HCT116 (cell line): ENCODE data around the gene CHRNB4. TPM values are rescaled to one million over a fixed set of nuclear protein-coding genes. Genes with fewer than 3 reads are reported as not detected.

Source experiments
- ATAC-seq: fragments of 200-7000 bp; cut with Tn5 transposase; 2 replicates; pipeline ENCODE4 v1.9.1; 2020; ENCODE audit warnings: mild to moderate bottlenecking, moderate library complexity
- BruUV-seq: library from RNA; stranded (reverse); fragments of 400-500 nt; replicated peaks from 2 replicates; lab custom pipeline; 2021; lab: Mats Ljungman, UMichigan
- CTCF ChIA-PET: fragments of 300-600 bp; sonication (Branson Sonifier 250); formaldehyde crosslinking; loops from one replicate; lab custom pipeline; 2021; ENCODE audit warnings: antibody characterized with exemption; lab: Charles Lee
- POLR2A ChIA-PET: fragments of 300-600, 350-600 bp; sonication (Branson Sonifier 250); formaldehyde crosslinking; loops from one replicate; lab custom pipeline; 2021; ENCODE audit warnings: antibody characterized with exemption; lab: Charles Lee
- RAD21 ChIA-PET, 2 experiments: fragments of 300-600 bp; sonication (Branson Sonifier 250); formaldehyde crosslinking; loops; one replicate each; lab custom pipeline; 2023; ENCODE audit warnings: low total read pairs in 2 of 2; ENCODE audit not compliant: uncharacterized antibody in 2 of 2, unreplicated experiment in 2 of 2, low non-redundant PET in 1 of 2; lab: Charles Lee
- DNase-seq: peaks from one replicate; pipeline ENCODE4 v3.0.0-alpha.2; 2010; ENCODE audit warnings: low read depth, low spot score
- H2AFZ ChIP-seq: fragments of 200-600 bp; shearing (Covaris generic), sonication (generic); 2 replicates; pipeline ENCODE4 v1.6.1; 2017; ENCODE audit warnings: low read depth, mixed run types, mixed read lengths, antibody characterized with exemption, low read length; ENCODE audit not compliant: poor library complexity, severe bottlenecking
- H3K27ac ChIP-seq: 2 replicates; pipeline ENCODE4 v1.5.1; 2012; ENCODE audit warnings: low read depth, low read length
- H3K27me3 ChIP-seq: fragments of 200-600 bp; sonication (generic); 2 replicates; pipeline ENCODE4 v1.6.1; 2016; ENCODE audit warnings: mixed run types, low read length, mixed read lengths; ENCODE audit not compliant: insufficient read depth
- H3K36me3 ChIP-seq, 2 experiments: fragments of 200-500 bp in 1 of 2; fragments of 200-600 bp in 1 of 2; sonication (Bioruptor generic) in 1 of 2; sonication (generic) in 1 of 2; 2 replicates each; pipeline versions ENCODE4 v1.5.1 to v1.6.1; 2014 to 2016; ENCODE audit warnings: low read length in 2 of 2, inconsistent platforms in 1 of 2, mixed read lengths in 1 of 2, mixed run types in 1 of 2; ENCODE audit not compliant: insufficient read depth in 2 of 2, control insufficient read depth in 1 of 2
- H3K4me1 ChIP-seq, 2 experiments: fragments of 200-600 bp in 1 of 2; sonication (generic) in 1 of 2; 2 replicates each; pipeline versions ENCODE4 v1.5.1 to v1.6.1; 2012 to 2017; ENCODE audit warnings: low read length in 2 of 2, inconsistent platforms in 1 of 2, mild to moderate bottlenecking in 1 of 2, mixed read lengths in 1 of 2, mixed run types in 1 of 2, moderate library complexity in 1 of 2; ENCODE audit not compliant: insufficient read depth in 2 of 2, control insufficient read depth in 1 of 2
- H3K4me2 ChIP-seq: fragments of 200-600 bp; sonication (generic); 2 replicates; pipeline ENCODE4 v1.6.1; 2017; ENCODE audit warnings: mixed run types, low read length, mixed read lengths
- H3K4me3 ChIP-seq, 2 experiments: fragments of 200-600 bp in 1 of 2; sonication (generic) in 1 of 2; replicated peaks in 1 of 2; 2 replicates each; pipeline ENCODE4 v1.5.1; 2011 to 2016; ENCODE audit warnings: low read length in 2 of 2, control low read depth in 1 of 2, low read depth in 1 of 2, mild to moderate bottlenecking in 1 of 2, mixed read lengths in 1 of 2, mixed run types in 1 of 2
- H3K79me2 ChIP-seq: fragments of 200-600 bp; sonication (generic); 2 replicates; pipeline ENCODE4 v1.6.1; 2017; ENCODE audit warnings: mild to moderate bottlenecking, mixed run types, low read length, moderate library complexity, mixed read lengths; ENCODE audit not compliant: insufficient read depth
- H3K9ac ChIP-seq: fragments of 200-600 bp; sonication (generic); 2 replicates; pipeline ENCODE4 v1.6.1; 2016; ENCODE audit warnings: low read length, mixed read lengths
- H3K9me2 ChIP-seq: fragments of 200-600 bp; sonication (generic), shearing (Covaris generic); 2 replicates; pipeline ENCODE4 v1.6.1; 2017; ENCODE audit warnings: mixed run types, mild to moderate bottlenecking, moderate library complexity; ENCODE audit not compliant: insufficient read depth
- H3K9me3 ChIP-seq, 2 experiments: fragments of 200-500 bp in 1 of 2; fragments of 200-600 bp in 1 of 2; sonication (Bioruptor generic) in 1 of 2; sonication (generic) in 1 of 2; 2 replicates each; pipeline ENCODE4 v1.6.1; 2014 to 2017; ENCODE audit warnings: low read length in 2 of 2, mixed read lengths in 2 of 2, inconsistent platforms in 1 of 2, low read depth in 1 of 2, mild to moderate bottlenecking in 1 of 2, mixed run types in 1 of 2, moderate library complexity in 1 of 2; ENCODE audit not compliant: control insufficient read depth in 1 of 2, insufficient read depth in 1 of 2
- H4K20me1 ChIP-seq: fragments of 200-600 bp; sonication (generic), shearing (Covaris generic); 2 replicates; pipeline ENCODE4 v1.6.1; 2017; ENCODE audit warnings: mixed run types, mild to moderate bottlenecking, moderate library complexity; ENCODE audit not compliant: insufficient read depth
- CEBPB ChIP-seq: IDR thresholded peaks from 2 replicates; pipeline ENCODE4 v1.6.1; 2012; ENCODE audit warnings: low read depth
- ELF1 ChIP-seq: IDR thresholded peaks from 2 replicates; pipeline ENCODE4 v1.6.1; 2012; ENCODE audit warnings: low read depth, borderline replicate concordance
- EZH2 ChIP-seq: fragments of 200-600 bp; sonication (generic); IDR thresholded peaks from 2 replicates; pipeline ENCODE4 v1.6.1; 2017; ENCODE audit warnings: antibody characterized with exemption, mixed run types
- FOSL1 ChIP-seq: IDR thresholded peaks from 2 replicates; pipeline ENCODE4 v1.6.1; 2012; ENCODE audit warnings: low read depth
- JUND ChIP-seq: IDR thresholded peaks from 2 replicates; pipeline ENCODE4 v1.6.1; 2012
- POLR2A ChIP-seq: IDR thresholded peaks from 2 replicates; pipeline ENCODE4 v1.7.0; 2011; ENCODE audit warnings: borderline replicate concordance; ENCODE audit not compliant: insufficient read depth, insufficient read length; ENCODE audit errors: extremely low read depth
- POLR2AphosphoS5 ChIP-seq: IDR thresholded peaks from 2 replicates; pipeline ENCODE4 v1.6.1; 2011; ENCODE audit warnings: mild to moderate bottlenecking, low read depth, low read length, moderate library complexity
- RAD21 ChIP-seq: IDR thresholded peaks from 2 replicates; pipeline ENCODE4 v1.6.1; 2012; ENCODE audit warnings: low read depth, mild to moderate bottlenecking
- SIN3A ChIP-seq: IDR thresholded peaks from 2 replicates; pipeline ENCODE4 v1.6.1; 2012; ENCODE audit warnings: low read depth
- SP1 ChIP-seq: IDR thresholded peaks from 2 replicates; pipeline ENCODE4 v1.6.1; 2012; ENCODE audit warnings: low read depth
- SRF ChIP-seq: IDR thresholded peaks from 2 replicates; pipeline ENCODE4 v1.6.1; 2012; ENCODE audit warnings: low read depth
- TCF7L2 ChIP-seq: IDR thresholded peaks from 2 replicates; pipeline ENCODE4 v1.7.0; 2011; ENCODE audit warnings: borderline replicate concordance, inconsistent platforms; ENCODE audit not compliant: insufficient read depth, insufficient read length; ENCODE audit errors: extremely low read depth
- YY1 ChIP-seq: IDR thresholded peaks from 2 replicates; pipeline ENCODE4 v1.6.1; 2011; ENCODE audit warnings: low read length, low read depth, moderate library complexity, mild to moderate bottlenecking; ENCODE audit not compliant: insufficient replicate concordance; ENCODE audit errors: extremely low read depth
- ZFX ChIP-seq: fragments of 450-650 bp; IDR thresholded peaks from 2 replicates; pipeline ENCODE4 v1.6.1; 2017
- intact Hi-C: fragments of 100-400 bp; cut with micrococcal nuclease; formaldehyde crosslinking; loops from 2 replicates; pipeline ENCODE4 v1.10.0; 2022
- total RNA-seq: library from RNA; stranded (reverse); gene quantifications from one replicate; pipeline ENCODE4 v1.2.1, GENCODE V29; 2021; ENCODE audit not compliant: unreplicated experiment
- TF ChIP-seq, protein P1 (sequence below): IDR thresholded peaks from 2 replicates; pipeline ENCODE4 v1.6.1; 2012
- TF ChIP-seq, protein P2 (sequence below): IDR thresholded peaks from 2 replicates; pipeline ENCODE4 v1.6.1; 2012; ENCODE audit warnings: low read depth

Gene CHRNB4
- total RNA-seq, 1 experiment from 2014 or later = 2.0 TPM

DNA sequence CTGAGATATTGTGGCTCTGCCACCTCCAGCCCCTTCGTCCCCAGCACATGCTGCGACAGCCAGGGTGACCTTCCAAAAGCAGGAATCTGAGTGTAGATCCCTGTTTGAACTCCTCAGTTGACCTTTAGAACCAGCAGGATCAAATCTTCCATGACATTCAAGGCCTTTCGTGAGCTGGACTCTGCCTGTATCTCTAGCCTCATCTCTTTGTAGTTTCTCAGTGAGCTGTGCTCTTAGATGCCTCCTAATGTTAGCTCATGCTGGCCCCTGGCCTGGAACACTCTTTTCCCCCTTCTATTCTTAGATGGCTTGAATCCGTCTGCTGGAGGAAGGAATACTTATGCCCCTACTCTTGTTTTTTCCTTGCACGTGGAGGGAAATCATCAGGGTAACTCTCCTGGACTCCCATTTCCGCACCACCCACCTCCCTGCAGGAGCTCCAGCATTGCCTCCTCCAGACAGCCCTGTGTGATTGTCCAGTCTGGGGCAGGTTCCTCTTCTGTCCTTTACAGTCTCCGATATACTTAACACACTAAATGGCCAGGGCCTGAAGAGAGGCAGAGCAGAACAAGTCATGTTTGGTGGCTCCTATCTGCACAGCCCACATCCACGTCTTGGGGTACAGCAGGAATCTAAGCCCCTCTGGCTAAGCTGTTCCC is 26.7 kb upstream of the CHRNB4 start:
- Histone ChIP-seq H3K4me3 (no peak overlapping the region), H3K4me2 (no peak overlapping the region), H4K20me1 (no peaks in the 10 kb centered on the region), H3K9me3 (no peaks in the 10 kb centered on the region), H3K36me3 (no peaks in the 10 kb centered on the region), H3K27me3 (no peaks in the 10 kb centered on the region), H3K4me1 (no peaks in the 10 kb centered on the region), H3K27ac (no peak overlapping the region), H3K9ac (no peak overlapping the region), H2AFZ (no peak overlapping the region), H3K79me2 (no peaks in the 10 kb centered on the region), H3K9me2 (no peaks in the 10 kb centered on the region)
- intact Hi-C loops = no loop called here
- ChIA-PET CTCF (no interaction called here), POLR2A (no interaction called here), RAD21 (no interaction called here)
- TF ChIP-seq ELF1 (no peak), TCF7L2 (no peak), EZH2 (no peak), JUND (no peak), POLR2AphosphoS5 (no peak), SRF (no peak), POLR2A (no peak), FOSL1 (no peak), SIN3A (no peak), YY1 (no peak), SP1 (no peak), CEBPB (no peak), ZFX (no peak), RAD21 (no peak)
- TF ChIP-seq, protein P1, sequence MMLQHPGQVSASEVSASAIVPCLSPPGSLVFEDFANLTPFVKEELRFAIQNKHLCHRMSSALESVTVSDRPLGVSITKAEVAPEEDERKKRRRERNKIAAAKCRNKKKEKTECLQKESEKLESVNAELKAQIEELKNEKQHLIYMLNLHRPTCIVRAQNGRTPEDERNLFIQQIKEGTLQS = no peak
- TF ChIP-seq, protein P2, sequence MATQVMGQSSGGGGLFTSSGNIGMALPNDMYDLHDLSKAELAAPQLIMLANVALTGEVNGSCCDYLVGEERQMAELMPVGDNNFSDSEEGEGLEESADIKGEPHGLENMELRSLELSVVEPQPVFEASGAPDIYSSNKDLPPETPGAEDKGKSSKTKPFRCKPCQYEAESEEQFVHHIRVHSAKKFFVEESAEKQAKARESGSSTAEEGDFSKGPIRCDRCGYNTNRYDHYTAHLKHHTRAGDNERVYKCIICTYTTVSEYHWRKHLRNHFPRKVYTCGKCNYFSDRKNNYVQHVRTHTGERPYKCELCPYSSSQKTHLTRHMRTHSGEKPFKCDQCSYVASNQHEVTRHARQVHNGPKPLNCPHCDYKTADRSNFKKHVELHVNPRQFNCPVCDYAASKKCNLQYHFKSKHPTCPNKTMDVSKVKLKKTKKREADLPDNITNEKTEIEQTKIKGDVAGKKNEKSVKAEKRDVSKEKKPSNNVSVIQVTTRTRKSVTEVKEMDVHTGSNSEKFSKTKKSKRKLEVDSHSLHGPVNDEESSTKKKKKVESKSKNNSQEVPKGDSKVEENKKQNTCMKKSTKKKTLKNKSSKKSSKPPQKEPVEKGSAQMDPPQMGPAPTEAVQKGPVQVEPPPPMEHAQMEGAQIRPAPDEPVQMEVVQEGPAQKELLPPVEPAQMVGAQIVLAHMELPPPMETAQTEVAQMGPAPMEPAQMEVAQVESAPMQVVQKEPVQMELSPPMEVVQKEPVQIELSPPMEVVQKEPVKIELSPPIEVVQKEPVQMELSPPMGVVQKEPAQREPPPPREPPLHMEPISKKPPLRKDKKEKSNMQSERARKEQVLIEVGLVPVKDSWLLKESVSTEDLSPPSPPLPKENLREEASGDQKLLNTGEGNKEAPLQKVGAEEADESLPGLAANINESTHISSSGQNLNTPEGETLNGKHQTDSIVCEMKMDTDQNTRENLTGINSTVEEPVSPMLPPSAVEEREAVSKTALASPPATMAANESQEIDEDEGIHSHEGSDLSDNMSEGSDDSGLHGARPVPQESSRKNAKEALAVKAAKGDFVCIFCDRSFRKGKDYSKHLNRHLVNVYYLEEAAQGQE = no peak
- BruUV-seq = no TSS peak
- no peak for DNase-seq
- ATAC-seq = no peak
